Measurements from ENCODE around the gene UBQLN3.

Gene UBQLN3

DNA sequence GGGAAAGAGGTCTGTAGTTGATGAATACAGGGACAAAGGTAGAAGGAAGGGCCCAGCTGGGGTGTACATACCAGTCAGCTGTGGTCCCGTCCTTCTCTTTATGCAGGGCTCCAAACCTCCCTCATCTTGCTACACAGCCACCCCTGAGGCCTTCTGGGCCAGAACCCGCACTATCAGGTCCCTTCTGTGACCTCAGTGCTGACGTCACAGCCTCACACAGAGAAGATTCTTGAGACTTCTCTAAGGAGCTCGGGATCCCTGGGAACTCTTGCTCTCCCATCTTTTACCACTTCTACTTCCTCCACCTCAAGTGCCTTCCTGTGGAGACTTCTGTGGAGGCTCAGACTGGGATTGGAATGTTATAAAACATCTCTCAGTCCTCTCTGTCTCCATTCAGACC lies at the start of gene UBQLN3:
Gene UBQLN3, minus strand, starts transcription at position 155 of the 400 bp plus-strand sequence. CDS start 399 bp downstream, outside the sequence.
- DNase-seq (ENCODE audit: low read depth in 2 of 2): no peak

GRCh38 chr11:5557751-5558150 lies 48.0 kb upstream of the UBQLN3 start:
- no peak for DNase-seq (ENCODE audit: low read depth in 2 of 2)

DNA sequence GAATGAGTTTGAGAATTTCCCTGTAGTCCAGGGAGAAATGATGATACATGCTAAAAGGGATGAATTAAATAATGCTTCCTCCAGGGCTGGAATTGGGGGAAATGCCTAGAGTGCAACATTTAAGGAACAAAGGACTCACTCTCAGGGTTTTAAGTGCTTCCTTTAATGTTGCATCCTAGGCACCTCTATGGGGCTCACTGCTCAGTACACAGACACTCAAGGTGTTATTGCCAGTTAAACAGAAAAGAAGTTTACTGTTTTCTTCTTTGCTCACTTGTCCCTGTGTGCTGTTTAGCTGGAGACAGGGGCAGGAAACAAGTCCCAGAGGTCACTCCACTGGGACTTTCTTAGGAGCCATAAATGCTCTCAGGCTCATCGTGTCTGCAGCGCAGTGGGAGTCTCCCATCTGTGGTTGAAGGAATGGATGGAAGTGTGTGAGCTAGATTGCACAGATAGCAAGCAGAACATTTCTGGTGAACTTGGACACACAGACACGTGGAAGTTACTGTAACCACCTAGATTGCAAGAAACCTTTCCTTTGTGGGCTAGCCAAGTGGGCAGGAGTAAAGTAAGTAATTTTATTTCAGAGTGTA lies 46.9 kb upstream of the UBQLN3 start:
- no peak for DNase-seq (ENCODE audit: low read depth in 2 of 2)

DNA sequence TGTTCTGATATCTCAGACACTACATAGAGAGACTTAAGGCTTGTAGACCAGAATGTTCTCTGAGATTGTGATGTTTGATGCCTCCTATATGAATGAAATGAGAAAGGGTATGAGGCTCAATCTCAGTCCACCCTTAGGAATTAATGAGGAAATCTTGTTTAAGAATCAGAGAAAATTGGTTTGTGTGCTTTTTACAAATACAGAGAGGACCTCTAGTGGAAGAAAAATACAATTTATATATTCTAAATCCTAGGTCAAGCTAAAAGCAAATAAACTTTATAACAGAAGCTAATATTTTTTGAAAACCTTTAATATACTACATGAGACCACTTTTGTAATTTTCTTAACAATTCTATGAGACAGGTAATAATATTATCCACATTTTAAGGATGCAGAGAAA lies 43.6 kb upstream of the UBQLN3 start:
- DNase-seq (ENCODE audit: low read depth in 2 of 2): no peak

GRCh38 chr11:5550440-5551095 lies 40.8 kb upstream of the UBQLN3 start:
- no peak for DNase-seq (ENCODE audit: low read depth in 2 of 2)

DNA sequence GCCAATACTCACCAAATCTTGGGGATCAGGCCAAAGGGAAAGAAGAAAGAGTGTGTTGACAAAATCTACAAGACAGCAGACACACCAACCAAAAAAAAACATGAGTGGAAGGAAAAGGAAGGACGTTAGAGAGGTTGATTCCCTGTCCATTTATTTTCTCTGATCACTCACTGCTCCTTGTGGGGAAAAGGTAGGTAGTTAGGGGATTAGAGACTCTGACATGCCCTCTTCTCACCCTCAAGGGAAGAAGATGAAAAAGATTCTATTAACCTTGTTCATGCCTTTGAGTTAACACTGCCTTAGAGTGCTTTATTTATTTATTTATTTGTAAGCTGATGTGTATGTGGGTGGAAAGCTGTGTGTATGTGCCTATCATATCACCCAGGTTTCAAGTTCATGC lies 38.7 kb upstream of the UBQLN3 start, which contains the start of gene OR52H1:
Gene OR52H1, minus strand, starts transcription at position 101 of the 400 bp plus-strand sequence. CDS start 3,035 bp downstream, outside the sequence.
- DNase-seq (ENCODE audit: low read depth in 2 of 2): no peak

GRCh38 chr11:5547982-5548381 lies 38.2 kb upstream of the UBQLN3 start:
- no peak for DNase-seq (ENCODE audit: low read depth in 2 of 2)

DNA sequence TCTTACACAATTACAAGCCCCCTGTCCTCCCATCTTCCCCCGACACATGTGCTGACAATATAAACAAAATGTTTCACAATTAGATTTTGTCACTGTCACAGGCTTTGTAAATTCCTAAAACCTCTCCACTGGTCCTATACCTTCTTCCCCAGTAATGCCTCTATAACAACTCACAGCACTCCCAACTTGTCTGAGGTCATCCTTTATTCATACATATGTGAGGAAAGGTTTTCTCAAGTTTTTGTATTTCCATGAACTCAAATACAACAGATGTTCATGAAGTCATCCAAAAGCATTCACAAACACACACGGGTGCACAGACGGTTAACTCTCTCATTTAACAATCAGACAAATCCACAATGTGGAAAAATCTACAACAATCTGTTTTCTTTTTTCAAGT lies 36.7 kb upstream of the UBQLN3 start:
- DNase-seq (ENCODE audit: low read depth in 2 of 2): no peak

DNA sequence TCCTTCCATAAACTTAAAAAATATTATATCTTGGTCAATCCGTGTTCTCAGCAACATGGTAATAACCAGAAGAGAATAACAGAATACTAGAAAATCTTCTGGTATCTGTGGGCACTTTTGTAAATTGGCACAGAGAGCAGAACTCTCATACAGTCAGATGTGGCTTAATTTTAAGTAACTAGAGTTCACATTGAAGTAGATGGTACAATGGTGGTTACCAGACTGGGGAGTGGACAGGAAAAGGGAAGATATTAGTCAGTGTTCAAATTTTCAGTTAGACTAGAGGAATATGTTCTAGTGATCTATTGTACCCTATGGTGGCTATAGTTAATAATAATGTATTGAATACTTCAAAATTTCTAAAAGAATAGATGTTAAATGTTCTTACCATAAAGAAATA lies 31.7 kb upstream of the UBQLN3 start:
- DNase-seq (ENCODE audit: low read depth in 2 of 2): no peak

- DNase-seq (ENCODE audit: low read depth in 2 of 2): no peak
Observed at GRCh38 chr11:5536482-5536881, 26.7 kb upstream of the UBQLN3 start.

GRCh38 chr11:5534046-5534445 lies 24.3 kb upstream of the UBQLN3 start:
- no peak for DNase-seq (ENCODE audit: low read depth in 2 of 2)

GRCh38 chr11:5531053-5531831 lies 21.5 kb upstream of the UBQLN3 start:
- DNase-seq (ENCODE audit: low read depth in 2 of 2): no peak

DNA sequence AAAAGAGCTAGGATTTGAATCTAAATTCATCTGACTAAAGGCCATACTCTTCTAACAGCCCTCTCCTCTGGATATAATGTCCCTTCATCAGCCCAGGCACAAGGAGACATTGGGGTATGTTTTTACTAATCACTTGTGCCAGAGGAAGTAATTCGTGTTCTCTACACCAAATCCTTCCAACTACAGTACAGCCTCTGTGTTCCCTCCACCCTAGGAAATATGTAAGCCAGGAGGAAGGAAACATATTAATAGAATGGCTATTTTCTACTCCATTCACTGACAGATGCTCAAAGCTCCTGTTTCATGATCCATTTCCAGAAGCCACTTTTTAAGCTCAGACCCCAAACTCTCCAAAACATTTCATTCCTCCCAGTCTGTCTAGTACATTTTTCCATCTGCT lies 18.7 kb upstream of the UBQLN3 start:
- DNase-seq (ENCODE audit: low read depth in 2 of 2): no peak

DNA sequence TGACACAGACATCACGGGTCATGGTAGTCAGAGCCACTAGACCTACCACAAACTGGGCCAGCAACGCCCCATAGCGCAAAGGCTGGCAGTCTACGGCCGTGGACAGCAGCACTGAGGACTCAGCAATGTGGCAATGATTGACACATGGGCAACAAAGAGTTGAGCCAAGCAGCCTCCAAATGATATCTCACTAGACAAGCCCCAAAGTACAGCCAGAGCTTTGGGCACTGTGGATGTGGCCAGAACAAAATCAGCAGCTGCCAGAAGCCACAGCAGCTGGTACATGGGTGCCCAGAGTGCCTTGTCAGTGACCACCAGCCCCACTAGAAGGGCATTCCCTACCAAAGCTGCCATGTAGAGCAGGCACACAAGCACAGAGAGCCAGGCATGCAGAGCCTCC lies 18.0 kb upstream of the UBQLN3 start:
- DNase-seq (ENCODE audit: low read depth in 2 of 2): no peak

- DNase-seq (ENCODE audit: low read depth in 2 of 2): no peak
Observed at GRCh38 chr11:5524756-5525155, 15.0 kb upstream of the UBQLN3 start.

- DNase-seq (ENCODE audit: low read depth in 2 of 2): no peak
Observed at GRCh38 chr11:5522308-5522707, 12.6 kb upstream of the UBQLN3 start.

DNA sequence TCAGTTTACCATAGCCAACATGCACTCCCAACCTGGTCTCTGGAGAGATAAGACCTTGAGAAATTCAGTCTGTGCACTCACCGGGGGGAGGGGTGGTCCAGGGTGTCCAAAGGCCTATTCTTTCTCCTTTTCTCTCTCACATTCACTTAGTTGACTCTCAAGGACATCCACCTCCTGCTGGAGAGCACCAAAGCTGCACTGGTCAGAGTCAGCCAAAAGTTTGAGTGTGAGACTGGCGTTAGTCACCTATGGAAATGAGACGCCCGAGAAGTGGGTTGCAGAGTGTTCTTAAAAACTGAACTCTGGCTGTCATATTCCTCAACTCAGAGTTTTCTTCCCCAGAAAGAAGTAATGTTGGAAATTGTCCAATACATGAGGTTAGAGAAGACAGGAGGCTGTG lies 11.8 kb upstream of the UBQLN3 start:
- DNase-seq (ENCODE audit: low read depth in 2 of 2): no peak

DNA sequence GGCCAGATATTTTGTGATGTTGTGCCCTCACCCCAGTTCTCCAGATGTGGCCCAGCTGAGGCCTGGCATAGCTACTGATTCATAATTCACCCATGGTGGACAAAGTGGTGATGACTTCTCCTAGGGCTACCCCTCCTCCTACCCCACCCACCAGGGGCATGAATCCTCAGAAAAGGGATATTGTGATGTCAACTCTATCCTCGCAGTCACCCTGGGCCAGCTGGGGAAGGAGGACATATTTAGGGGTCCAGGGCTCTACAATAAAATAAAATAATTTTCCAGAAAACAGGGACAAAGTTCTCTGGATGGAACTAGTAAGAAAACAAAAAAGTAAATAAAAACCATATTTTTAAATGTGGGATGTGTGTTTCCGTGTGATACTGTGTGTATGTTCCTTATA lies 6.8 kb upstream of the UBQLN3 start, which contains the start of gene UBQLNL:
Gene UBQLNL, minus strand, starts transcription at position 101 of the 400 bp plus-strand sequence. CDS start 258 bp downstream, outside the sequence.
- DNase-seq (ENCODE audit: low read depth in 2 of 2): no peak

DNA sequence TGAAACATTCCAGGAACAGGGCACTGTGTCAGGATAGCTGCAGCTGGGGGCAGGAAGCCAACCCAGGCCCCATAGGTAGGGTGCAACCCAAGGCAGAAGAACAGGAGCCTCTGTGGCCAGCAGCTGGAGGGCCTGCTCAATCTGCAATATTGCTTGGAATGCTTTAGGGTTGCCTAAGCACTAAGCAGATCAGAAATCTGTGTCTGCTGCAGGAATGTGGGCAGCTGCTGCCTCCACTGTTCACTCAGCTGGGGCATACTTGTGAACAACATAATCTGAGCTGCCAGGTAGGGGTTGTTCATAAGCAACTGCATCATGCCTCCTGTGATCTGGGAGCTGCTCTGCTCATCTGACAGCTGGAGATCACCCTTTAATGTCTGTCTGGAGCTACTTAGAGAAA lies 5.1 kb upstream of the UBQLN3 start:
- DNase-seq (ENCODE audit: low read depth in 2 of 2): no peak

GRCh38 chr11:5508605-5509004 lies 1.2 kb downstream of the UBQLN3 start:
- no peak for DNase-seq (ENCODE audit: low read depth in 2 of 2)

DNA sequence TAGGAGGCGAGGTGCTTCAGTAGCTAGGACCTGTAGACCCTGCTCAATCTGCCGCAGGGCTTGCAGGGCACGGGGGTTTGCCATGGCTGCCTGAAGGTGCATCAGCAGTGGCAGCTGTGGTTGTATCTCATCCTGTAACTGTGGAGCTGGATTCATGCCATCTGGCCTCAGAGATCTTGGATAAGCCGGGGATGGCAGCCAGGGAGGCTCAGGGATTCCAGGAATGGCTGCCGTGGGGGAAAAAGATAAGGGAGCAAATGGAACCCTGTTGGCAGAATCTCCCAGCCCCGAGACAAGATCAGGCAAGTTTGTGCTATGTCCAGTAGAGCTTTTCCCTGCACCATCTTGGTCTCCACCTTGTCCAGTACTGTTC lies 1.8 kb downstream of the UBQLN3 start:
- no peak for DNase-seq (ENCODE audit: low read depth in 2 of 2)

- DNase-seq (ENCODE audit: low read depth in 2 of 2): no peak
Observed at GRCh38 chr11:5507177-5507932, 2.4 kb downstream of the UBQLN3 start.
